HEK293 (cell line): ENCODE measurements around the gene BLACAT1.
A peak's percentile ranks its signal among the peaks of the same experiment; 100 is the strongest.

ENCODE experiments used
- CTCF ChIA-PET: fragments of 350-600 bp; formaldehyde crosslinking; extraction: SDS; loops from one replicate; lab custom pipeline; 2021; ENCODE audit warnings: antibody characterized with exemption; lab: Yijun Ruan, JAX
- POLR2A ChIA-PET: fragments of 300-600 bp; formaldehyde crosslinking; extraction: SDS; loops from one replicate; lab custom pipeline; 2020; ENCODE audit warnings: antibody characterized with exemption, inconsistent platforms; lab: Yijun Ruan, JAX
- H3K27ac ChIP-seq: fragments of 200-500 bp; sonication (Bioruptor generic); 2 replicates; pipeline ENCODE4 v1.5.1; 2014; ENCODE audit warnings: low read depth, low read length, control low read depth, inconsistent platforms; ENCODE audit errors: extremely low read depth
- H3K36me3 ChIP-seq, 2 experiments: fragments of 200-500 bp in 1 of 2; sonication (Bioruptor generic) in 1 of 2; 1 replicate in 1 of 2; 2 replicates in 1 of 2; pipeline ENCODE4 v1.5.1; 2014 to 2017; ENCODE audit warnings: inconsistent platforms in 2 of 2, low read length in 2 of 2; ENCODE audit not compliant: control insufficient read depth in 2 of 2, insufficient read depth in 1 of 2
- H3K4me1 ChIP-seq: fragments of 200-500 bp; sonication (Bioruptor generic); 2 replicates; pipeline ENCODE4 v1.5.1; 2014; ENCODE audit warnings: mild to moderate bottlenecking, low read length, inconsistent platforms; ENCODE audit not compliant: control insufficient read depth, insufficient read depth
- H3K4me3 ChIP-seq: 2 replicates; pipeline ENCODE4 v1.5.1; 2011; ENCODE audit warnings: low read depth, mild to moderate bottlenecking, control low read depth, low read length, moderate library complexity
- H3K9me3 ChIP-seq: fragments of 200-500 bp; sonication (Bioruptor generic); 2 replicates; pipeline ENCODE4 v1.5.1; 2014; ENCODE audit warnings: low read depth, low read length, inconsistent platforms; ENCODE audit not compliant: control insufficient read depth, insufficient read depth
- BCL6B ChIP-seq: fragments of 450-650 bp; formaldehyde crosslinking; IDR thresholded peaks from 2 replicates; pipeline ENCODE4 v1.5.1; 2017; ENCODE audit warnings: missing biosample characterization, missing genetic modification characterization
- GLIS1 ChIP-seq: fragments of 450-650 bp; formaldehyde crosslinking; IDR thresholded peaks from 2 replicates; pipeline ENCODE4 v1.5.1; 2016; ENCODE audit warnings: missing biosample characterization, missing genetic modification characterization
- HOXC10 ChIP-seq: sonication (generic); formaldehyde crosslinking; IDR thresholded peaks from 2 replicates; pipeline ENCODE4 v1.8.1; 2023; ENCODE audit warnings: mild to moderate bottlenecking, missing genetic modification reagents
- MYNN ChIP-seq: fragments of 450-650 bp; formaldehyde crosslinking; IDR thresholded peaks from 2 replicates; pipeline ENCODE4 v1.5.1; 2016; ENCODE audit warnings: missing biosample characterization, missing genetic modification characterization, borderline replicate concordance
- SP2 ChIP-seq: fragments of 450-650 bp; formaldehyde crosslinking; IDR thresholded peaks from 2 replicates; pipeline ENCODE4 v1.5.1; 2016; ENCODE audit warnings: missing biosample characterization, missing genetic modification characterization
- ZBTB11 ChIP-seq: fragments of 450-650 bp; formaldehyde crosslinking; conservative IDR thresholded peaks from 2 replicates; pipeline ENCODE4 v1.5.1; 2016; ENCODE audit warnings: low read depth, missing biosample characterization, missing genetic modification characterization
- ZBTB44 ChIP-seq: fragments of 450-650 bp; IDR thresholded peaks from 2 replicates; pipeline ENCODE4 v1.5.1; 2018; ENCODE audit warnings: missing biosample characterization, mild to moderate bottlenecking, missing genetic modification characterization
- ZNF146 ChIP-seq: fragments of 450-650 bp; formaldehyde crosslinking; IDR thresholded peaks from 2 replicates; pipeline ENCODE4 v1.5.1; 2016; ENCODE audit warnings: missing biosample characterization, missing genetic modification characterization
- ZNF18 ChIP-seq: fragments of 450-650 bp; formaldehyde crosslinking; IDR thresholded peaks from 2 replicates; pipeline ENCODE4 v1.5.1; 2016; ENCODE audit warnings: missing biosample characterization, missing genetic modification characterization
- ZNF214 ChIP-seq: fragments of 450-650 bp; formaldehyde crosslinking; IDR thresholded peaks from 2 replicates; pipeline ENCODE4 v1.5.1; 2017; ENCODE audit warnings: missing biosample characterization, mild to moderate bottlenecking, missing genetic modification characterization, borderline replicate concordance
- ZNF221 ChIP-seq: fragments of 450-650 bp; formaldehyde crosslinking; IDR thresholded peaks from 2 replicates; pipeline ENCODE4 v1.5.1; 2017; ENCODE audit warnings: missing biosample characterization, missing genetic modification characterization, borderline replicate concordance
- ZNF223 ChIP-seq: fragments of 450-650 bp; formaldehyde crosslinking; IDR thresholded peaks from 2 replicates; pipeline ENCODE4 v1.5.1; 2016; ENCODE audit warnings: missing biosample characterization, missing genetic modification characterization
- ZNF311 ChIP-seq: fragments of 450-650 bp; formaldehyde crosslinking; IDR thresholded peaks from 2 replicates; pipeline ENCODE4 v1.5.1; 2017; ENCODE audit warnings: missing biosample characterization, missing genetic modification characterization, borderline replicate concordance
- ZNF580 ChIP-seq: fragments of 450-650 bp; formaldehyde crosslinking; IDR thresholded peaks from 2 replicates; pipeline ENCODE4 v1.5.1; 2016; ENCODE audit warnings: missing biosample characterization, missing genetic modification characterization
- ZNF600 ChIP-seq: fragments of 450-650 bp; formaldehyde crosslinking; IDR thresholded peaks from 2 replicates; pipeline ENCODE4 v1.5.1; 2016; ENCODE audit warnings: missing biosample characterization, missing genetic modification characterization
- ZNF624 ChIP-seq: fragments of 450-650 bp; formaldehyde crosslinking; IDR thresholded peaks from 2 replicates; pipeline ENCODE4 v1.5.1; 2017; ENCODE audit warnings: missing biosample characterization, missing genetic modification characterization
- ZNF707 ChIP-seq: fragments of 450-650 bp; formaldehyde crosslinking; IDR thresholded peaks from 2 replicates; pipeline ENCODE4 v1.5.1; 2016; ENCODE audit warnings: missing biosample characterization, missing genetic modification characterization
- ZNF791 ChIP-seq: fragments of 450-650 bp; formaldehyde crosslinking; IDR thresholded peaks from 2 replicates; pipeline ENCODE4 v1.5.1; 2016; ENCODE audit warnings: missing biosample characterization, missing genetic modification characterization
- ZSCAN4 ChIP-seq: fragments of 450-650 bp; formaldehyde crosslinking; IDR thresholded peaks from 2 replicates; pipeline ENCODE4 v1.5.1; 2017; ENCODE audit warnings: missing biosample characterization, missing genetic modification characterization

The BLACAT1 gene

GRCh38 chr1:205440476-205441317 lies 15.1 kb downstream of the BLACAT1 start (continued):
- TF ChIP-seq ZNF707 (tag by site-specific recombination) (no peak), ZNF624 (tag by site-specific recombination) (no peak), SP2 (peak; percentile 45), ZSCAN4 (no peak), ZNF580 (tag by site-specific recombination) (no peak), GLIS1 (peak; percentile 54)

GRCh38 chr1:205440121-205440475 lies 15.7 kb downstream of the BLACAT1 start:
- Histone ChIP-seq H3K4me1 (peaks cover 3% of the 10 kb centered on the region; the same call in 1 of the 2 replicates), H3K36me3 (no peaks in the 10 kb centered on the region), H3K9me3 (no peaks in the 10 kb centered on the region), H3K27ac (no peak overlapping the region; the same call in 1 of the 2 replicates), H3K4me3 (no peak overlapping the region)
- TF ChIP-seq ZBTB11 = no peak
- TF ChIP-seq ZNF791 (tag by site-specific recombination) = no peak
- TF ChIP-seq ZNF214 (tag by site-specific recombination) = no peak
- no peak for TF ChIP-seq ZNF18 (tag by site-specific recombination)
- POLR2A ChIA-PET = interaction anchor here (1.8 kb wide), 1 partner anchor 9 kb away, joined by 10 read pairs; no protein-coding TSS in a partner anchor
- CTCF ChIA-PET = interaction anchor here (0.6 to 4.3 kb wide), 6 partner anchors 9 to 556 kb away, joined by 3 to 48 read pairs (median 6); no protein-coding TSS in a partner anchor

- Histone ChIP-seq H3K9me3 (no peaks in the 10 kb centered on the region), H3K27ac (no peak overlapping the region), H3K4me1 (peaks cover 3% of the 10 kb centered on the region; the same call in 1 of the 2 replicates), H3K4me3 (no peak overlapping the region), H3K36me3 (no peaks in the 10 kb centered on the region)
- POLR2A ChIA-PET = no interaction called here
- CTCF ChIA-PET = interaction anchor here (0.5 to 4.3 kb wide), 22 partner anchors 7 to 264 kb away, joined by 3 to 48 read pairs (median 4); no protein-coding TSS in a partner anchor
- TF ChIP-seq HOXC10 (CRISPR knock-in tag) (no peak), ZNF221 (no peak), ZBTB44 (peak; percentile 60; the same call in 1 of the 2 replicates), BCL6B (tag by site-specific recombination) (no peak), ZNF223 (no peak), ZNF311 (tag by site-specific recombination) (no peak), ZNF600 (tag by site-specific recombination) (no peak), ZNF146 (tag by site-specific recombination) (no peak), GLIS1 (peak; percentile 72; the same call in 1 of the 2 replicates), MYNN (tag by site-specific recombination) (no peak)
Observed at GRCh38 chr1:205438213-205439158, 17.4 kb downstream of the BLACAT1 start.
